HG02852 (cell line): ENCODE data around the gene CYB561D2.

Experiments
- ATAC-seq: cut with Tn5 transposase; IDR thresholded peaks from one replicate; pipeline ENCODE4 v1.9.1; 2021; ENCODE audit warnings: mild to moderate bottlenecking, moderate library complexity; ENCODE audit not compliant: unreplicated experiment

Gene CYB561D2

DNA sequence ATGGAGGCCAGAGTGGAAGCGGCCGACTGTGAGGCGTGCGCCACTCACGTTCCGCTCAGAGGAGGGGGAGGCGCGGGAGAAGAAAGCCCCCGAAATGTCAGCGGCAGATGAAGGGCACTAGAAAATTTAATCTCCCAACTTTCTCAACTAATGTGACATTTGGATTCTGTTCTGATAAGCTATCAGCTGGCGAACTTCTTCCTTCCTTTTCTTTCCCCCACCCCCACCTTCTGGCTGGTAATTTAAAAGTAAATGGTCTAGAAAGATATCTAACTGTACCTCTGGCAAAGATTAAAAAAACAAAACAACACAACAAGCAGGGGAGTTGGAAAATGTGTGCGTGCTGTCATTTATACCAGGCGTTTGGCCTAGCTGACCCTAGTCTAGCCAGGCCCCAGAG lies 35.1 kb downstream of the CYB561D2 start:
- no peak for ATAC-seq

DNA sequence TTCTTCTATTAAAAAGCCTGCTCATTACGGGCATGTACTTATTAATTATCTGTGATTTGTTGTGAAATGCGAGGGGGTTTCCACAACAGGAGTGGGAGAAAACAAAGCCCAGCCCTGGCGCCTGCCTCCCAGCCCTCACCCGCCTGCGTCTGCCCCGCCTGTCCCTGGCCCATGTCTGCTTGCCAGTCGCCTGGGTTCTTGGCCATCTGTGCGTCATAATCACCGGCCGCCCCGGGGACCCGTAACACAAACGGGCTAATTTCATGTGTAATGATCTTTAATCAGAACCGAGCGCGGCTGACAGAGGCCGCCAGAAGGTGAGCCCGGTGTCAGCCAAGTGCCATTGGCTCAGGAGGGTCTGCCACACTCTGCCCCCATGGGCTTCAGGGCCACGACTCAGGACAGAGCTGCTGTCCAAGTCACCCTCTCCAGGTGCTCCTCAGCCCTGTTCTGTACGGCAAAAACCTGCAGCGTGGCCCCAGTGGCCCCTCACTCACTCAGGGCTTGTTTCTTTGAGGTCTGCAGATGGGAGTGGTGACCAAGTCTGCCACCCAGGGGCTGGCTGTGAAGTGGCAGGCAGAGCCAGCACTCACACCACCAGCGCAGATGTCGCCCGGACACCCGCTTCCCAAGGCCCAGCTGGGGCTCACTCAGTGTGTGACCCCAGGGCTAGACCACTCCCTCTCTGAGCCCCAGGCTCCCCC lies 37.5 kb downstream of the CYB561D2 start:
- no peak for ATAC-seq

DNA sequence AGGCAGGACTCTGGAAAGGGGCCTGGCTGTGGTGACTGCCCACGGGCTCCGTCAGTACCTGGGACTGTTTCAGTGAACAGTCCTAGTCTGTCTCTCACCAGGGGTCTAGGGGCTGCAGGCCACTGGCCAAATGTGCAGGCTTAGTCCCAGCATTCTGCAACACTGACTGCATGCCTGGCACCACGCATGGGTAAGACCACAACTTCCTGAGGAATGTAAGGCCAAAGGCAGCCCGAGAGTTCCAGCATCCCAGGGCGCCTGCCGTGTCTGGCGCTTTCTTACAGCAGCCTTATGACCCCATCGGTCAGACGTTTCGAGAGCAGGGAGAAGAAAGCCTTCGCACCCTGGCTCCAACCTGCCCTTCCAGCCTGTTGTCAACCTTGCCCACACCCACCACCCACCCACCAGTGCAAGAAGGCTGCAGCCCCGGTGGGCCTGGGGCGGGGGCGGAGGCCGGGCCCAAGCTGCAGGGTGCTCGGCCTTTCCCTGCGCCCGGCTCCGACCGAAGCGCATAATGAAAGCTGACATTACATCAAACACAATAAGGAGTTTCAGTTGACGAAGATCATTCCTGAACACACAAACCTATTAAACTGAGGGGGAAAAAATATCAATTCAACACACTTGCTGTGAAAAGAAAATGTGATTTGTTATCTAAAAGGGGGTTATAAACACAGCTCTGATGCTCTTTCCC lies 38.2 kb downstream of the CYB561D2 start:
- ATAC-seq: no peak

DNA sequence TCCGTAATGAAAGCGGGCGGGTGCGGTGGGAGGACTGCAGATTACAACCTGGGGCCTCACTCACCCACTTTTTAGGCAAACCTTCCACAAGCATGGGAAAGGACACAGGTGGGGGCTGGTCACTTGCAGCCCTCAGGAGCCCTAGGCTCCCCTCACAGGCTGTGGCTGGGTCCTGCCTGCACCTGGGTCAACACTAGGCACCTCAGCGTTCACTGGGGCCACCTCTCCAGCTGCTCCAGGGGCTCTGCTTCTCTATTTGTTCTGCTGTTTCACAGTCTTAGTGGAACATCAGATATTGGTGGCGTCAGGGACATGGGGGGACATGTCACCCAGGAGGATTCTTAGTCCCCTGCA lies 38.7 kb downstream of the CYB561D2 start:
- no peak for ATAC-seq

- no peak for ATAC-seq
Observed at GRCh38 chr3:50390508-50391224, 40.0 kb downstream of the CYB561D2 start.

GRCh38 chr3:50392101-50392715 lies 41.5 kb downstream of the CYB561D2 start:
- no peak for ATAC-seq

- no peak for ATAC-seq
Observed at GRCh38 chr3:50393061-50393460, 42.4 kb downstream of the CYB561D2 start.

DNA sequence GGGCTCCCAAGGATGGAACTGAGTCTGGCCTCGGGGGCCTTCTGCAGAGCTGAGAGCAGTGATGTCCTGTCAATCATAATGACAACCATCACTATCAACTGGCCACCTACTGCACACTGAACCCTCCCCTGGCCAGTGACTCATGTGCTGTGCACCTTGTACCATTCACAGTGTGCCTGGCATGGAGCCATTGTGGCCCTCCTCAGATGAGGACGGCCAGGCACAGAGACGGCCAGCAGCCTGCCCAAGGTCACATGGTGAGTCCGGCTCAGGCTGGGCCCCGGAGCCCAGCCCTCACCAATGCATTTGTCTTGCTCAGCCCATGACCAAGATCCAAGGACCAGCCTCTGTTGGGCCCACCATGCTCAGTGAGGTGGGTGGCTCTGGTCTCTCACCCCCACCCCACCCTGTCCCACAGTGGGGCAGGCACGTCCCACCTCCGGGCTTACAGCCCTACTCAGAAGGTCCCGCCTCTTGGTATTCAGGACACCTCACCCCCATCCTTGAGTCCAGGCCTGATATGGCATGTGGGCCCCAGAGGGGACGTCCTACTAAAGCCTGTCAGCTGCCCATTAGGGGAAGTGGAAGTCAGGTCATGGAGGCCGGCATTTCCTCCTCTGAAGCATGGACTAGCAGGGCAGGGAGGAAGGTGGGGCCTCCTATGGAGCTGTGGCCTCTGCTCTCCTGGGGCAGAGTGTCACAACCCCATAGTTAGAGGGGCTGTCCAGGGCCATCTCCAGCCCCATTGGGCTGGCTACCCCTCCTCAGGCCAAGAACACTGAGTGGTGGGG lies 44.6 kb downstream of the CYB561D2 start:
- ATAC-seq: no peak

- no peak for ATAC-seq
Observed at GRCh38 chr3:50396502-50396901, 45.8 kb downstream of the CYB561D2 start.

DNA sequence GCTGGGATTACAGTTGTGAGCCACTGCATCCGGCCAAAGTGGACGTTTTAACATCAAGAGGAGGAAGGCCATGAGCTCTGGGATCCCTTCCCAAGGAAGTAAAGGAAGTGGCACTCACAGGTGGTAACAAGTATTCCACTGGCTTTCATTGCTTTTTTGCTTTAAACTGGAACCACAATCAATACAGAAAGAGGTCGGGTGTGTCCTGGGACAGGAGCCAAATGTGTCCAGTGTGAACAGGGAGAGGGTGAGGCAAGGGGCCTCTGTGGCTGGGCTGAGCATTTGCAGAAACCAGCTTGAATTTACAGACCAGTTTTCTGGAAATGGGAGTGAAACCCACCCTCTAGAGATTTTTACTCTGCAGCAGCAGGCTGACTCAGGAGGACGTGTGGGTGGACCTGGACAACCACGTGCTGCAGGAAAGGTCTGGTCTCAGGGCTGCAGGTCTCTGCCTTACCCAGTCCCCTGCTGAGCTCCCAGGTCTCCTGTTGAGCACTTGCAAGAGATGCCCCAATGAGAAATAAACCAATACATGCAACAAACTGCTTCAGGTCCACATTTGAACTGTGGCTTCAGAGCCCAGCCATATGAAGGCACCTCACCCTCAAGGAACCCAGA lies 51.4 kb downstream of the CYB561D2 start:
- no peak for ATAC-seq
